BLaER1 treated with 17β-estradiol and CSF1 and Interleukin-3, amounts not matched to agents 10 nM and 100 nM (cell line): ENCODE results near the gene ELOVL3.
"Not testable (repeated sequence)": the region's sequence is repeated elsewhere in the genome, so short reads cannot be mapped to it uniquely, and the experiment has no call there.

Source experiments
- H3K27ac ChIP-seq, 11 experiments: shearing (Covaris generic); formaldehyde crosslinking; 2 replicates each; pipeline ENCODE4 v1.8.1; 2022
- H3K27me3 ChIP-seq, 11 experiments: shearing (Covaris generic); formaldehyde crosslinking; 2 replicates each; pipeline ENCODE4 v1.8.1; 2022
- H3K36me3 ChIP-seq, 11 experiments: shearing (Covaris generic); formaldehyde crosslinking; 2 replicates each; pipeline ENCODE4 v1.8.1; 2022
- H3K4me1 ChIP-seq, 10 experiments: shearing (Covaris generic); formaldehyde crosslinking; 2 replicates each; pipeline ENCODE4 v1.8.1; 2022
- H3K4me2 ChIP-seq, 11 experiments: shearing (Covaris generic); formaldehyde crosslinking; 2 replicates each; pipeline ENCODE4 v1.8.1; 2022
- H3K4me3 ChIP-seq, 10 experiments: shearing (Covaris generic); formaldehyde crosslinking; 2 replicates each; pipeline ENCODE4 v1.8.1; 2022
- H3K9ac ChIP-seq, 11 experiments: shearing (Covaris generic); formaldehyde crosslinking; 2 replicates each; pipeline ENCODE4 v1.8.1; 2022
- H3K9me3 ChIP-seq, 11 experiments: shearing (Covaris generic); formaldehyde crosslinking; replicated peaks in 1 of 11; 2 replicates each; pipeline ENCODE4 v1.8.1; 2022
- H4K20me1 ChIP-seq, 11 experiments: shearing (Covaris generic); formaldehyde crosslinking; 2 replicates each; pipeline ENCODE4 v1.8.1; 2022
- Cebpa-rat ChIP-seq, 11 experiments: shearing (Covaris generic); IDR thresholded peaks; 2 replicates each; pipeline ENCODE4 v1.8.1; 2022

ELOVL3 gene

DNA sequence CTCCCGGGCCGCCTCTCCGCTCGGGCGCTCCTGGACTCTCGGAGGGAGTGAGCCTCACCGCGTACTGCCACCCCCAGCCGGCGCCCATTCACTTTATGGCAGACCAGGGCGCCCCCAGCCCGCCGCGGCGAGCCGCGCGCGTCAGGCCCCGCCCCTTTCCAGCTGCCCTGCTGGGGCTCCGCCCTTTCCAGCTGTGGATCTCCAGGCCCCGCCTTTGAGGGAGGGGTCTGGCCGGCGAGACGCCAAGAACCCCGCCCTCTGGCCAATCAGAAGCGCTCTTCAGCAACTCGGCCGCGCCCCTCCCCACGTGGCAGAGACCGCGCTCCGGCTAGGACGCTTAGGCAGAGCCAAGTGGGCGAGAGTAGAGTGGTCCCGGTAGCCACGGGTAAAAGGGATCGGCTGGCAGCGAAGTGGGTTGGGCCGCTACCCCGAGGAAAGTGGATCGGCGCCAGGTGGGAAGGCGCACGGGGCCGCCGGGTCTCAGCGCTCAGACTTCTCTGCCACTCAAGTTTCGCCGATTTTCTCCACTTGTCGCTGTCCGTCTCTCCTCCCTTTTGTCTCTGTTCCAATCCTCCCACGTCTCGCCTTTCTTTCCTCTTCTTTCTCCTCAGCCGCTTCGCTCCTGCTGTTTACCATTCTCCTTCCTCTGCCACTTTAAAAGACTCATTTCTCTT lies 15.5 kb downstream of the ELOVL3 start, which contains the start of gene PITX3:
PITX3 (minus strand) TSS at position 69 of the 674 bp plus-strand sequence. CDS start 9,432 bp downstream, outside the sequence.
- Histone ChIP-seq H3K36me3 (no peaks in the 10 kb centered on the region), H3K4me3 (peak within 1 kb of the TSS in 8 of 10 experiments; percentile 21 to 56 (median 38); a peak in 12 of 20 replicates), H3K27ac (no peak within 1 kb of the TSS), H3K9me3 (peaks cover 0 to 15% (median 8%) of the 10 kb centered on the region in 11 experiments; a peak in 15 of 22 replicates), H3K9ac (no peak within 1 kb of the TSS), H3K4me2 (peak within 1 kb of the TSS; percentile 36 to 68 (median 49); a peak in 19 of 22 replicates), H4K20me1 (peaks cover 0 to 12% (median 8%) of the 10 kb centered on the region in 11 experiments; a peak in 15 of 22 replicates), H3K4me1 (peaks cover 12 to 20% (median 13%) of the 10 kb centered on the region in 10 experiments), H3K27me3 (peaks cover 31 to 50% (median 44%) of the 10 kb centered on the region in 11 experiments)
- no peak for TF ChIP-seq Cebpa-rat (IDR thresholded peaks at IDR 0.05)

DNA sequence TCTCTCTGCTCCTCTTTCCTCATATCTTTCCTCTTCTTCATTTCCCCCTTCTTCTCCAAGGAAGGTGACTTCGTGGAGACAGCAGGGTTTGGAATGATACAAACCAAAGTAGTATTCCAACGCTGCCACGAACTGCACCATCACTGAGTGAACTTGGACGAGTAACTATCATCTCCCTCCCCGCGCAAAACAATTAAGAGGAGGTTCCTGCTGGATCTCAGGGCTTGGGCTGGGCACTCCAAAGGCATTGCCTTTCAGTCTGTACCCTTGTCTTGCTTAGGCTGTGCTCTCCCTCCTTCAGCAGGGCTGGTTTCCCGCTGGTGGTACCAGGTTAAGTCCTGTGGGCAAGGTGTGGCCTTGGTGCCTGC lies 16.0 kb downstream of the ELOVL3 start:
- Histone ChIP-seq H3K4me3 (peak overlapping the region in 2 of 10 experiments; percentile 29 to 38; a peak in 1 of 20 replicates), H4K20me1 (peaks cover 5 to 17% (median 13%) of the 10 kb centered on the region in 11 experiments; a peak in 17 of 22 replicates), H3K27ac (no peak overlapping the region), H3K4me2 (peak overlapping the region in 3 of 11 experiments; percentile 48 to 68 (median 58); a peak in 4 of 22 replicates), H3K9ac (no peak overlapping the region), H3K36me3 (0 out of 22 replicates have a peak, but pooled peaks cover 0 to under 1% (median 0%) of the 10 kb centered on the region in 11 experiments), H3K27me3 (peaks cover 31 to 50% (median 44%) of the 10 kb centered on the region in 11 experiments), H3K4me1 (peaks cover 17 to 26% (median 18%) of the 10 kb centered on the region in 10 experiments), H3K9me3 (peaks cover 0 to 15% (median 8%) of the 10 kb centered on the region in 11 experiments; a peak in 15 of 22 replicates)
- no peak for TF ChIP-seq Cebpa-rat (IDR thresholded peaks at IDR 0.05)

DNA sequence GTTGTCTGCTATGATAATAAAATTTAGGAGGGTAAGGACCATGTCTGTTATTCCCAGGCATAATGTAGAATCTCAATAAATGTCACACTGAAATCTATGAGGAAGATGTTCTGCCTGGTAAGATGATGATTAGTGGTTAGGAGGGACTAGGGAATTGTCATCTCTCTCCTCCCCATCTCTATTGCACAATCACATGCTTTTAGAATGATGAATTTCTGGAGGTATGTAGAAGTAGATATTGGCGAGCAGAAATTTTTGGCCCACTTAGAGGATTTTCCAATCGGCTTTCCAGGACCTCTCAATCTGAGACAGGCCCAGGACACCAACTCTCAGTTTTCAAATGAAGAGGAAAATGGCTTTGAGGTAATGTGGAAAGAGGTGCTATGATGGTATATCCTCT lies 17.2 kb downstream of the ELOVL3 start:
- Histone ChIP-seq H3K9ac (no peak overlapping the region), H3K4me3 (no peak overlapping the region), H3K9me3 (peaks cover 0 to 15% (median 8%) of the 10 kb centered on the region in 11 experiments; a peak in 15 of 22 replicates), H4K20me1 (peaks cover 17 to 29% (median 25%) of the 10 kb centered on the region in 11 experiments; a peak in 18 of 22 replicates), H3K4me2 (no peak overlapping the region), H3K4me1 (peaks cover 27 to 38% (median 30%) of the 10 kb centered on the region in 10 experiments), H3K36me3 (peaks cover 0 to 12% (median under 1%) of the 10 kb centered on the region in 11 experiments; a peak in 10 of 22 replicates), H3K27ac (no peak overlapping the region), H3K27me3 (peaks cover 31 to 48% (median 44%) of the 10 kb centered on the region in 11 experiments)
- peak in 6 of 11 experiments; percentile 14 to 73 (median 35); a peak in 5 of 22 replicates for TF ChIP-seq Cebpa-rat (IDR thresholded peaks at IDR 0.05)

DNA sequence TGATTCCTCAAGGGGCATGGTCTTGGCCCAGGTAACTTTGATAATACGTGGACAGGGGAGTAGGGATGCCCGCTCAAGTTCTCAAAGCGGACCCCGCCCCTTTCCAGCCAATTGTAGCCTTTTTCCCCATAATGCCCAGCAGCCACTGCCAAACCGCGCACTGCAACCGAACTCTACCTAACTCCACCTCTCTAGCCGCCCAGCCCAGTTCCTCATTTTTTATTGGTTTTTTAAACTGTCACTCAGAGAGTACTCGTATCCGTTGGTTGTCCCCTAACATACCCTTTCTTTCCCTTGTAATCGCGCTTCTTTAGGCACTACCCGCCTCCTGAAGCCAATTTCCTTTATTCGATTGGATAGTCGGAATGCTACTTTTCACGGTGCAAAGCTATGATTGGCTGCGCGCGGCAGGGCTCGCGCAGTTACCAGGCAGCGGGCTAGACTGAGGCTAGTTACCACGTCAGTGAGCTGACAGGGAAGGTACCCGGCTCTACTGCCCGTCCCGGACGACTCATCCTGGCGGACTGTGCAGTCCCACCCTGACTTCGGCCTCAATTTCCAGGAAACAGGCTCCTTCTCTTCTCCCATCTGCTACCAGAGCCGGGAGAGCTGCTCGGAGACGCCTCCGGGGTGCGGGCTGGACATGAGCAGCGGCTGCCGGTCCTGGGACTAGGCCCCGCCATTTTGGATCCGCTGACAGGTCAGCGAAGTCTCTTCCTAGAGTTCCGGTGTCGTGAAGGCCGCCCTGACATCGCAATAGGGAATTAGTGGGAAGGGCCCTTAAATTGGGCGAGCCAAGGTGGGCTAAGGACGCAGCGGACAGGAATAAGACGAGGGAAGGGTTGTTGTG lies 19.2 kb downstream of the ELOVL3 start, which contains the start of gene GBF1:
GBF1 (plus strand) TSS at position 451 of the 850 bp plus-strand sequence. CDS start 13,407 bp downstream, outside the sequence.
- peaks cover 27 to 45% (median 34%) of the 10 kb centered on the region in 10 experiments for H3K4me1 ChIP-seq
- peaks cover 17 to 32% (median 20%) of the 10 kb centered on the region in 11 experiments; a peak in 19 of 22 replicates for H3K36me3 ChIP-seq
- H3K4me3 ChIP-seq, result peak within 1 kb of the TSS; percentile 72 to 92 (median 88)
- peak within 1 kb of the TSS; percentile 76 to 87 (median 83) for H3K9ac ChIP-seq
- peaks cover 33 to 49% (median 45%) of the 10 kb centered on the region in 11 experiments; a peak in 19 of 22 replicates for H4K20me1 ChIP-seq
- no peak for TF ChIP-seq Cebpa-rat (IDR thresholded peaks at IDR 0.05)
- H3K27me3 ChIP-seq, result peaks cover 22 to 30% (median 28%) of the 10 kb centered on the region in 11 experiments
- peaks cover 0 to 15% (median 8%) of the 10 kb centered on the region in 11 experiments; a peak in 15 of 22 replicates for H3K9me3 ChIP-seq
- H3K4me2 ChIP-seq, result peak within 1 kb of the TSS; percentile 86 to 95 (median 92)
- peak within 1 kb of the TSS; percentile 62 to 82 (median 77) for H3K27ac ChIP-seq

DNA sequence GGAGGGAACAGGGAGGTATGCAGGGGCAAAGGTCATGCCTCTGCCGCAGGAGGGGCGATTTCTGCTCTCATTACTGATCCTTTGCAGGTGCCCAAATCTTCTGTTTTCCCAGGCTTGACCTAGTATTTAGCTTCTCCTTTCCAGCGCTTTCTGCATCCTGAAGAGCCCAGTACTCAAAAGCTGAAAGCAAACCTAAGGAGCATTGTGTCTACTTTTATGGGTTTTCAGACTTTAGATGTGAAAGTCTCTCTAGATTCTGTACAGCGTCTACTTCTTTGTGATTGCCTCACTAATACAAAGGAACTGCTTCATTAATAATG lies 19.8 kb downstream of the ELOVL3 start:
- Histone ChIP-seq H3K9ac (peak overlapping the region; percentile 76 to 87 (median 83)), H3K9me3 (peaks cover 0 to 13% (median 8%) of the 10 kb centered on the region in 11 experiments; a peak in 15 of 22 replicates), H3K4me1 (peaks cover 27 to 45% (median 34%) of the 10 kb centered on the region in 10 experiments), H3K27me3 (peaks cover 16 to 24% (median 22%) of the 10 kb centered on the region in 11 experiments), H4K20me1 (peaks cover 36 to 55% (median 50%) of the 10 kb centered on the region in 11 experiments; a peak in 19 of 22 replicates), H3K4me2 (peak overlapping the region; percentile 86 to 95 (median 92)), H3K36me3 (peaks cover 21 to 38% (median 24%) of the 10 kb centered on the region in 11 experiments; a peak in 20 of 22 replicates), H3K27ac (peak overlapping the region; percentile 62 to 82 (median 77); a peak in 21 of 22 replicates), H3K4me3 (peak overlapping the region; percentile 72 to 92 (median 88))
- no peak for TF ChIP-seq Cebpa-rat (IDR thresholded peaks at IDR 0.05)

DNA sequence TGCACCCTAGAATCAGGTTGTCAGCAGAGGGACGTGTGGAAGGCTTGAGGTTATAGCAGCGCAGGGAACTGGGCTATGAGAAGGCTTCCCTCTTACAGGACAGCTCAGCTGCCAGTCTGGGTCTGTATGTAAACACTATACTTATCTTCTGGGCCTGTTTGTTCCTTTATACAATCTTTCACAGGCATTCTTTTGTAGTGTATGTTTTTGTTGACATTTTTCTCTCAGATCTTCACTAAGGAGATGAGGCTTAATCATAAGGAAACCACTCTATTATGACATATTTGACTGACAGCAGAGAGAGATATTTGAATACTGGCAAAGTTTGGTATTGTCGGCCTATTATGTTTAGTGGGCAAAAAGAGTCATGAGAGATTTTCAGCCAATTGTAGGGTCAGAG lies 20.2 kb downstream of the ELOVL3 start:
- Histone ChIP-seq H3K9me3 (peaks cover 0 to 10% (median 5%) of the 10 kb centered on the region in 11 experiments; a peak in 15 of 22 replicates), H4K20me1 (peaks cover 36 to 59% (median 53%) of the 10 kb centered on the region in 11 experiments; a peak in 19 of 22 replicates), H3K4me3 (peak overlapping the region; percentile 72 to 92 (median 88)), H3K36me3 (peaks cover 21 to 42% (median 28%) of the 10 kb centered on the region in 11 experiments; a peak in 20 of 22 replicates), H3K27ac (peak overlapping the region in 9 of 11 experiments; percentile 62 to 82 (median 77); a peak in 12 of 22 replicates), H3K27me3 (peaks cover 12 to 21% (median 18%) of the 10 kb centered on the region in 11 experiments), H3K9ac (peak overlapping the region; percentile 76 to 87 (median 83)), H3K4me1 (peaks cover 27 to 43% (median 34%) of the 10 kb centered on the region in 10 experiments), H3K4me2 (peak overlapping the region; percentile 86 to 95 (median 92))
- no peak for TF ChIP-seq Cebpa-rat (IDR thresholded peaks at IDR 0.05)

DNA sequence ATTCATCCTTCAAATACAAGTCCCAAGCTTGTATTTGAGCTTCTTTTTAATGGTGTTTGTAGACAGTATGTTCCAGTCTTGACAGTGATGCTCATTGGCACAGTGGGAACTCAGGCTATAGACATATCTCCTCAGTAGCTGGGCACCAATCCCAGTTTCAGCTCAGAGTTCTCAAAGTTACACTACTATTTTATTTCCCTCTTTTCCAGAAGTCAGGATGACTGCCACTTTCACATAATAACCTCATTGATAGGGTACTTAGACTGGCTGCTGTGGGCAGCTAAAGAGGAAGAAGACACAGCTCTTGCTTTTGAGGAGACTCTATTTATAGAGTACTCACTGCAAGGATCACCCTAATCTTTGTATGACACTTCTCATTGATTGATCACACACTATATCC lies 21.6 kb downstream of the ELOVL3 start:
- peaks cover 0 to 6% (median 4%) of the 10 kb centered on the region in 11 experiments; a peak in 14 of 22 replicates for H3K27me3 ChIP-seq
- H4K20me1 ChIP-seq, result peaks cover 51 to 74% (median 68%) of the 10 kb centered on the region in 11 experiments
- no peak for TF ChIP-seq Cebpa-rat (IDR thresholded peaks at IDR 0.05)
- H3K4me3 ChIP-seq, result peak overlapping the region in 3 of 10 experiments; percentile 22 to 91 (median 72); a peak in 2 of 20 replicates
- no peaks in the 10 kb centered on the region for H3K9me3 ChIP-seq
- H3K27ac ChIP-seq, result no peak overlapping the region
- H3K4me2 ChIP-seq, result peak overlapping the region; percentile 86 to 95 (median 92)
- H3K36me3 ChIP-seq, result peaks cover 26 to 55% (median 39%) of the 10 kb centered on the region in 11 experiments; a peak in 21 of 22 replicates
- H3K4me1 ChIP-seq, result peaks cover 27 to 37% (median 33%) of the 10 kb centered on the region in 10 experiments
- H3K9ac ChIP-seq, result 0 out of 22 replicates have a peak overlapping the region, but pooled peaks of 1 of the 11 experiments have one; percentile 6

DNA sequence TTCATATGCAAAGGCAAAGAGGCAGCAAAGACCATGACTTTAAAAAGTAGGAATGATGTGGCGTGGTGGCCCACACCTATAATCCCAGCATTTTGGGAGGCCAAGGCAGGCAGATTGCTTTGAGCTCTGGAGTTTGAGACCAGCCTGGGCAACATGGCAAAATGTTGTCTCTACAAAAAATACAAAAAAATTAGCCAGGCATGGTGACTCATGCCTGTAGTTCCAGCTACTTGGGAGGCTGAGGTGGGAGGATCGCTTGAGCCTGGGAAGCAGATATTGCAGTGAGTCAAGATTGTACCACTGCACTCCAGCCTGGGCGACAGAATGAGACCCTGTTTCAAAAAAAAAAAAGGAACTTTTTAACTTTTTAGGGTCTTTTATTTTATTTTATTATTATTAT lies 26.4 kb downstream of the ELOVL3 start:
- not testable (repeated sequence) for H3K27ac ChIP-seq, H3K4me2 ChIP-seq, H3K9me3 ChIP-seq, H3K27me3 ChIP-seq, H3K4me3 ChIP-seq, H3K9ac ChIP-seq
- Histone ChIP-seq H4K20me1 (peaks cover 87 to 100% (median 99%) of the 10 kb centered on the region in 11 experiments), H3K36me3 (peaks cover 47 to 93% (median 75%) of the 10 kb centered on the region in 11 experiments), H3K4me1 (peaks cover 5 to 17% (median 12%) of the 10 kb centered on the region in 10 experiments)
